WTC11 (cell line): Measurements from ENCODE around the gene SMIM1. TPM values are rescaled to one million over a fixed set of nuclear protein-coding genes. Genes with fewer than 3 reads are reported as not detected.

Experiments
- ATAC-seq: fragments of 200-7000 bp; cut with Tn5 transposase; 2 replicates; pipeline ENCODE4 v1.10.0; 2021; ENCODE audit warnings: mild to moderate bottlenecking, moderate library complexity
- CTCF ChIA-PET: fragments of 300-600 bp; sonication (Branson Sonifier 250); formaldehyde crosslinking; loops from one replicate; lab custom pipeline; 2021; ENCODE audit warnings: antibody characterized with exemption; lab: Charles Lee
- POLR2A ChIA-PET: fragments of 350-600 bp; sonication (Branson Sonifier 250); formaldehyde crosslinking; loops from one replicate; lab custom pipeline; 2021; ENCODE audit warnings: antibody characterized with exemption; lab: Charles Lee
- DNase-seq: peaks from one replicate; pipeline ENCODE4 v3.0.0; 2021; ENCODE audit warnings: low spot score
- H3K27ac Mint-ChIP-seq: 2 replicates; pipeline ENCODE4 v1.8.0; 2021; ENCODE audit warnings: mixed read lengths
- H3K27me3 Mint-ChIP-seq: 2 replicates; pipeline ENCODE4 v1.8.0; 2021; ENCODE audit warnings: low read depth, mild to moderate bottlenecking, moderate library complexity, mixed read lengths
- H3K36me3 Mint-ChIP-seq: 2 replicates; pipeline ENCODE4 v1.8.0; 2021; ENCODE audit warnings: mixed read lengths
- H3K4me1 Mint-ChIP-seq: 2 replicates; pipeline ENCODE4 v1.8.0; 2022; ENCODE audit warnings: mixed read lengths
- H3K4me3 Mint-ChIP-seq: 2 replicates; pipeline ENCODE4 v1.8.0; 2021; ENCODE audit warnings: mild to moderate bottlenecking, moderate library complexity, mixed read lengths
- H3K9me3 Mint-ChIP-seq: 2 replicates; pipeline ENCODE4 v1.8.0; 2021; ENCODE audit warnings: mixed read lengths
- ATF2 ChIP-seq: sonication (generic); formaldehyde crosslinking; IDR thresholded peaks from 2 replicates; pipeline ENCODE4 v1.8.1; 2022; ENCODE audit warnings: low read depth, missing genetic modification reagents, borderline replicate concordance
- CREB1 ChIP-seq: sonication (generic); formaldehyde crosslinking; IDR thresholded peaks from 2 replicates; pipeline ENCODE4 v1.8.0; 2023; ENCODE audit warnings: mild to moderate bottlenecking, missing genetic modification reagents
- CREM ChIP-seq: sonication (generic); formaldehyde crosslinking; IDR thresholded peaks from 2 replicates; pipeline ENCODE4 v1.8.1; 2022; ENCODE audit warnings: mild to moderate bottlenecking, missing genetic modification reagents, moderate library complexity
- CTCF ChIP-seq: fragments of 200-600 bp; IDR thresholded peaks from 2 replicates; pipeline ENCODE4 v1.8.0; 2022; ENCODE audit warnings: antibody characterized with exemption
- ETV6 ChIP-seq: sonication (generic); formaldehyde crosslinking; IDR thresholded peaks from 2 replicates; pipeline ENCODE4 v1.8.1; 2022; ENCODE audit warnings: mild to moderate bottlenecking, missing genetic modification reagents
- GTF2I ChIP-seq: fragments of 250-450 bp; sonication (Bioruptor Pico); conservative IDR thresholded peaks from 2 replicates; pipeline ENCODE4 v1.4.0; 2021; ENCODE audit warnings: mild to moderate bottlenecking
- MLX ChIP-seq: sonication (generic); formaldehyde crosslinking; IDR thresholded peaks from 2 replicates; pipeline ENCODE4 v1.8.1; 2023; ENCODE audit warnings: mild to moderate bottlenecking, missing genetic modification reagents, moderate library complexity
- NFE2L1 ChIP-seq: sonication (generic); formaldehyde crosslinking; IDR thresholded peaks from 2 replicates; pipeline ENCODE4 v1.8.1; 2023; ENCODE audit warnings: missing genetic modification reagents
- NR2C2 ChIP-seq: sonication (generic); formaldehyde crosslinking; IDR thresholded peaks from 2 replicates; pipeline ENCODE4 v1.8.0; 2022; ENCODE audit warnings: mild to moderate bottlenecking, missing genetic modification reagents
- OVOL2 ChIP-seq: fragments of 250-450 bp; sonication (Bioruptor Pico); IDR thresholded peaks from 2 replicates; pipeline ENCODE4 v1.9.0; 2021; ENCODE audit warnings: mild to moderate bottlenecking, borderline replicate concordance
- RORB ChIP-seq: fragments of 250-450 bp; sonication (Bioruptor Pico); IDR thresholded peaks from 2 replicates; pipeline ENCODE4 v1.9.0; 2021; ENCODE audit warnings: mild to moderate bottlenecking
- SMAD4 ChIP-seq: sonication (generic); formaldehyde crosslinking; IDR thresholded peaks from 2 replicates; pipeline ENCODE4 v1.8.0; 2022; ENCODE audit warnings: mild to moderate bottlenecking, missing genetic modification reagents
- SP1 ChIP-seq: sonication (generic); formaldehyde crosslinking; conservative IDR thresholded peaks from 2 replicates; pipeline ENCODE4 v1.8.1; 2022; ENCODE audit warnings: missing genetic modification reagents
- TCF7 ChIP-seq: sonication (generic); formaldehyde crosslinking; IDR thresholded peaks from 2 replicates; pipeline ENCODE4 v1.8.0; 2022; ENCODE audit warnings: mild to moderate bottlenecking, low read depth, missing genetic modification reagents, moderate library complexity
- USF1 ChIP-seq: sonication (generic); formaldehyde crosslinking; IDR thresholded peaks from 2 replicates; pipeline ENCODE4 v1.8.0; 2022; ENCODE audit warnings: mild to moderate bottlenecking, missing genetic modification reagents
- ZNF263 ChIP-seq: sonication (generic); formaldehyde crosslinking; IDR thresholded peaks from 2 replicates; pipeline ENCODE4 v1.8.1; 2022; ENCODE audit warnings: low read depth, mild to moderate bottlenecking, moderate library complexity, missing genetic modification reagents
- total RNA-seq: library from RNA; stranded (reverse); gene quantifications from 3 replicates; pipeline ENCODE4 v1.2.3, GENCODE V29; 2021

Gene SMIM1
- total RNA-seq, 1 experiment from 2014 or later, result 10.2 TPM

GRCh38 chr1:3814771-3815561 is 42.4 kb downstream of the SMIM1 start:
- no peak for TF ChIP-seq MLX (CRISPR knock-in tag)
- no peak for TF ChIP-seq CTCF
- TF ChIP-seq ETV6 (CRISPR knock-in tag), result no peak
- TF ChIP-seq NFE2L1 (CRISPR knock-in tag), result no peak
- no peak for TF ChIP-seq GTF2I (CRISPR knock-in tag)
- Mint-ChIP-seq H3K9me3 (peaks cover 3% of the 10 kb centered on the region), H3K36me3 (peaks cover 1% of the 10 kb centered on the region), H3K27me3 (no peaks in the 10 kb centered on the region), H3K4me1 (peaks cover 2% of the 10 kb centered on the region), H3K4me3 (no peak overlapping the region), H3K27ac (no peak overlapping the region)
- CTCF ChIA-PET, result interaction anchor here (1.1 kb wide), 1 partner anchor 13 kb away, joined by 4 read pairs; no protein-coding TSS in a partner anchor
- ATAC-seq (no peak), DNase-seq (no peak)
- POLR2A ChIA-PET, result no interaction called here

GRCh38 chr1:3816331-3817137 is 44.0 kb downstream of the SMIM1 start:
- TF ChIP-seq TCF7 (CRISPR knock-in tag), result no peak
- TF ChIP-seq ATF2, result no peak
- no peak for TF ChIP-seq ZNF263 (CRISPR knock-in tag)
- TF ChIP-seq CREM, result no peak
- no peak for TF ChIP-seq SMAD4 (CRISPR knock-in tag)
- TF ChIP-seq NR2C2 (CRISPR knock-in tag), result no peak
- no peak for TF ChIP-seq USF1 (CRISPR knock-in tag)
- no peak for TF ChIP-seq OVOL2 (CRISPR knock-in tag)
- TF ChIP-seq RORB, result no peak
- no peak for TF ChIP-seq CREB1
- no peak for TF ChIP-seq SP1
- no peak for TF ChIP-seq CTCF
- Mint-ChIP-seq H3K9me3 (no peaks in the 10 kb centered on the region), H3K36me3 (peaks cover 7% of the 10 kb centered on the region), H3K4me3 (no peak overlapping the region), H3K27me3 (no peaks in the 10 kb centered on the region), H3K4me1 (peaks cover under 1% of the 10 kb centered on the region; the same call in 1 of the 2 replicates), H3K27ac (no peak overlapping the region)
- ATAC-seq, result no peak
- POLR2A ChIA-PET, result interaction anchor here (1.1 kb wide), 1 partner anchor 11 kb away, joined by 3 read pairs; no protein-coding TSS in a partner anchor
- CTCF ChIA-PET, result interaction anchor here (0.6 to 0.7 kb wide), 2 partner anchors 11 to 41 kb away, joined by 3 to 4 read pairs; no protein-coding TSS in a partner anchor
- no peak for DNase-seq
